Mucosa of rectum (tissue), 2 donors: ENCODE results near the gene DDIT3.
"Not testable (repeated sequence)": the region's sequence is repeated elsewhere in the genome, so short reads cannot be mapped to it uniquely, and the experiment has no call there.

ENCODE experiments used
- H3K27ac ChIP-seq, 2 donors: one replicate each; pipeline ENCODE4 v1.7.0; 2013; ENCODE audit warnings: inconsistent platforms in 2 of 2, low read depth in 2 of 2, low read length in 2 of 2
- H3K27me3 ChIP-seq, 2 donors: one replicate each; pipeline ENCODE4 v1.7.0; 2013; ENCODE audit warnings: low read length in 2 of 2; ENCODE audit not compliant: control insufficient read depth in 2 of 2, insufficient read depth in 2 of 2
- H3K36me3 ChIP-seq, 2 donors: one replicate each; pipeline ENCODE4 v1.7.0; 2013; ENCODE audit warnings: low read length in 2 of 2; ENCODE audit not compliant: control insufficient read depth in 2 of 2, insufficient read depth in 2 of 2
- H3K4me1 ChIP-seq, 2 donors: one replicate each; pipeline ENCODE4 v1.7.0; 2013; ENCODE audit warnings: low read length in 2 of 2, mild to moderate bottlenecking in 1 of 2; ENCODE audit not compliant: control insufficient read depth in 2 of 2, insufficient read depth in 2 of 2
- H3K4me3 ChIP-seq, 2 donors: one replicate each; pipeline ENCODE4 v1.7.0; 2013; ENCODE audit warnings: low read length in 2 of 2
- H3K9ac ChIP-seq, 2 donors: one replicate each; pipeline ENCODE4 v1.7.0; 2013; ENCODE audit warnings: low read length in 2 of 2, low read depth in 1 of 2, mild to moderate bottlenecking in 1 of 2
- H3K9me3 ChIP-seq, 2 donors: one replicate each; pipeline ENCODE4 v1.7.0; 2013; ENCODE audit warnings: low read length in 2 of 2; ENCODE audit not compliant: control insufficient read depth in 2 of 2
- donor health status: healthy.
- donor health status: Normal muscosa, but diverticular disease.

The DDIT3 gene

GRCh38 chr12:57513677-57514076 is 6.6 kb downstream of the DDIT3 start:
- not testable (repeated sequence) for H3K4me3 ChIP-seq, H3K9ac ChIP-seq, H3K4me1 ChIP-seq, H3K27me3 ChIP-seq, H3K27ac ChIP-seq, H3K9me3 ChIP-seq
- H3K36me3 ChIP-seq: peaks cover 54 to 70% of the 10 kb centered on the region in 2 donors

- no peaks in the 10 kb centered on the region for H3K9me3 ChIP-seq
- H3K36me3 ChIP-seq: peaks cover 54 to 70% of the 10 kb centered on the region in 2 donors
- H3K27ac ChIP-seq: no peak overlapping the region
- H3K4me3 ChIP-seq: no peak overlapping the region
- no peaks in the 10 kb centered on the region for H3K27me3 ChIP-seq
- peaks cover 3 to 6% of the 10 kb centered on the region in 2 donors for H3K4me1 ChIP-seq
- H3K9ac ChIP-seq: no peak overlapping the region
Measured at GRCh38 chr12:57513266-57513665, 7.0 kb downstream of the DDIT3 start.

GRCh38 chr12:57512665-57513064 is 7.6 kb downstream of the DDIT3 start:
- Histone ChIP-seq H3K9me3 (no peaks in the 10 kb centered on the region), H3K27ac (no peak overlapping the region), H3K36me3 (peaks cover 54 to 65% of the 10 kb centered on the region in 2 donors), H3K4me1 (peaks cover 0 to 2% of the 10 kb centered on the region in 2 donors), H3K27me3 (no peaks in the 10 kb centered on the region), H3K4me3 (no peak overlapping the region), H3K9ac (no peak overlapping the region)

GRCh38 chr12:57511588-57512325 is 8.6 kb downstream of the DDIT3 start:
- Histone ChIP-seq H3K27ac (no peak overlapping the region), H3K4me1 (no peaks in the 10 kb centered on the region), H3K9ac (no peak overlapping the region), H3K4me3 (no peak overlapping the region), H3K36me3 (peaks cover 45 to 56% of the 10 kb centered on the region in 2 donors), H3K27me3 (no peaks in the 10 kb centered on the region), H3K9me3 (no peaks in the 10 kb centered on the region)

GRCh38 chr12:57511161-57511560 is 9.2 kb downstream of the DDIT3 start:
- Histone ChIP-seq H3K27ac (no peak overlapping the region), H3K36me3 (peaks cover 40 to 55% of the 10 kb centered on the region in 2 donors), H3K4me1 (no peaks in the 10 kb centered on the region)

GRCh38 chr12:57507796-57508195 is 12.5 kb downstream of the DDIT3 start:
- not testable (repeated sequence) for H3K9ac ChIP-seq, H3K9me3 ChIP-seq, H3K4me1 ChIP-seq, H3K27me3 ChIP-seq, H3K4me3 ChIP-seq, H3K27ac ChIP-seq
- peaks cover 27 to 49% of the 10 kb centered on the region in 2 donors for H3K36me3 ChIP-seq

More at GRCh38 chr12:57511161-57511560, 9.2 kb downstream of the DDIT3 start:
- H3K9ac ChIP-seq: no peak overlapping the region
- H3K27me3 ChIP-seq: no peaks in the 10 kb centered on the region
- no peaks in the 10 kb centered on the region for H3K9me3 ChIP-seq
- H3K4me3 ChIP-seq: no peak overlapping the region

GRCh38 chr12:57506541-57506940 is 13.8 kb downstream of the DDIT3 start:
- H3K4me1 ChIP-seq, H3K27ac ChIP-seq, H3K9ac ChIP-seq, H3K4me3 ChIP-seq, H3K9me3 ChIP-seq, H3K27me3 ChIP-seq: not testable (repeated sequence)
- peaks cover 20 to 43% of the 10 kb centered on the region in 2 donors for H3K36me3 ChIP-seq

GRCh38 chr12:57502311-57502969 is 17.9 kb downstream of the DDIT3 start:
- H3K9ac ChIP-seq, H3K27me3 ChIP-seq, H3K9me3 ChIP-seq, H3K4me1 ChIP-seq, H3K27ac ChIP-seq, H3K4me3 ChIP-seq: not testable (repeated sequence)
- peaks cover 41 to 61% of the 10 kb centered on the region in 2 donors for H3K36me3 ChIP-seq

GRCh38 chr12:57500213-57500612 is 20.1 kb downstream of the DDIT3 start:
- Histone ChIP-seq H3K4me3 (no peak overlapping the region), H3K9ac (no peak overlapping the region), H3K9me3 (no peaks in the 10 kb centered on the region), H3K36me3 (peaks cover 45 to 51% of the 10 kb centered on the region in 2 donors), H3K27ac (no peak overlapping the region), H3K4me1 (no peaks in the 10 kb centered on the region), H3K27me3 (no peaks in the 10 kb centered on the region)

- peaks cover 36 to 37% of the 10 kb centered on the region in 2 donors for H3K36me3 ChIP-seq
- H3K27me3 ChIP-seq: no peaks in the 10 kb centered on the region
- no peaks in the 10 kb centered on the region for H3K4me1 ChIP-seq
- H3K9me3 ChIP-seq: no peaks in the 10 kb centered on the region
- H3K27ac ChIP-seq: no peak overlapping the region
- no peak overlapping the region for H3K4me3 ChIP-seq
- no peak overlapping the region for H3K9ac ChIP-seq
Measured at GRCh38 chr12:57498571-57498970, 21.7 kb downstream of the DDIT3 start.
